Astrocyte of the spinal cord (primary cell): Measurements from ENCODE around the gene OGG1.

Experiments
- DNase-seq: peaks from one replicate; pipeline ENCODE4 v3.0.0; 2011; ENCODE audit warnings: low read depth, low spot score
- H3K4me3 ChIP-seq: 2 replicates; pipeline ENCODE4 v1.5.1; 2011; ENCODE audit warnings: low read depth, mild to moderate bottlenecking, low read length, moderate library complexity
- CTCF ChIP-seq: IDR thresholded peaks from 2 replicates; pipeline ENCODE4 v1.5.1; 2012; ENCODE audit warnings: low read depth, mild to moderate bottlenecking, low read length, inconsistent platforms
- in situ Hi-C: cut with HindIII; loops from 2 replicates; pipeline ENCODE4 v1.10.0; 2017; ENCODE audit warnings: low sequenced_read_pairs

Gene OGG1

GRCh38 chr3:9716801-9717555, 32.8 kb upstream of the OGG1 start:
- no peak for DNase-seq
- H3K4me3 ChIP-seq: no peak overlapping the region
- in situ Hi-C loops: no loop called here
- no peak for TF ChIP-seq CTCF

GRCh38 chr3:9717563-9717962, 32.2 kb upstream of the OGG1 start:
- no peak overlapping the region for H3K4me3 ChIP-seq
- in situ Hi-C loops: no loop called here
- DNase-seq: no peak
- no peak for TF ChIP-seq CTCF

- DNase-seq: no peak
- no peak overlapping the region for H3K4me3 ChIP-seq
- in situ Hi-C loops: no loop called here
- TF ChIP-seq CTCF: no peak
These were observed 31.6 kb upstream of the OGG1 start for GRCh38 chr3:9718118-9718517.

- no peak overlapping the region for H3K4me3 ChIP-seq
- no peak for TF ChIP-seq CTCF
- in situ Hi-C loops: no loop called here
- no peak for DNase-seq
These were observed 28.6 kb upstream of the OGG1 start for GRCh38 chr3:9721015-9721699.

- in situ Hi-C loops: no loop called here
- DNase-seq: no peak
- H3K4me3 ChIP-seq: no peak overlapping the region
- no peak for TF ChIP-seq CTCF
These were observed 28.1 kb upstream of the OGG1 start for GRCh38 chr3:9721700-9722060.

- DNase-seq: no peak
- no peak overlapping the region for H3K4me3 ChIP-seq
- in situ Hi-C loops: no loop called here
- TF ChIP-seq CTCF: no peak
These were observed 23.8 kb upstream of the OGG1 start for GRCh38 chr3:9725775-9726515.
